ENCODE data around the gene FAT3. TPM values are rescaled to one million over a fixed set of nuclear protein-coding genes. Genes with fewer than 3 reads are reported as not detected.

The FAT3 gene
- total RNA-seq, 4 donors from 2014 or later = 0.08 to 0.57 (median 0.26) TPM

DNA sequence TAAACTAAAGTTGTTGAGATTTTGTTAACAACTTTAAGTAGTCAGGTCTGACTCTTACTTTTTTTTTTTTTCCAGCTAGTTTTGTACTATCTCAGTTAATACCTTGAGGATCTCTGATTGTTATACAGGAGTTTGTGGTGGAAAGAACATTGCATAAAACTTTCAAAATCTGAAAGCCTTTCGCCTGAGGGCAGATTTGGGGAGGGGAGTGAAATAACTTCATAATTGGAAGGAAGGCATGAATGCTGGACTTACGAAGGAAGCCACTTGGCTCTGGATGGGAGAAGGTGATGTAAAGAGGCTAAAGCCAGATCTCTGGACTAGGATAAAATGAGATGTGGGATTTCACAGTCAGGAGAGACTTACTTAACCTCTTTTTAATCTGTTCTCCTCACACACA, 18.2 kb upstream of the FAT3 start:
- WGBS, 2 donors = 70 to 76% methylated on average over 2 of the region's 2 CpGs
- Histone ChIP-seq H3K27me3 (no peaks in the 10 kb centered on the region), H3K36me3 (no peaks in the 10 kb centered on the region), H3K4me3 (no peak overlapping the region), H3K27ac (no peak overlapping the region), H3K4me1 (no peaks in the 10 kb centered on the region), H3K9me3 (no peaks in the 10 kb centered on the region)
- no peak for DNase-seq
- no peak for TF ChIP-seq POLR2A (IDR thresholded peaks at IDR 0.05)
- TF ChIP-seq, protein P1, sequence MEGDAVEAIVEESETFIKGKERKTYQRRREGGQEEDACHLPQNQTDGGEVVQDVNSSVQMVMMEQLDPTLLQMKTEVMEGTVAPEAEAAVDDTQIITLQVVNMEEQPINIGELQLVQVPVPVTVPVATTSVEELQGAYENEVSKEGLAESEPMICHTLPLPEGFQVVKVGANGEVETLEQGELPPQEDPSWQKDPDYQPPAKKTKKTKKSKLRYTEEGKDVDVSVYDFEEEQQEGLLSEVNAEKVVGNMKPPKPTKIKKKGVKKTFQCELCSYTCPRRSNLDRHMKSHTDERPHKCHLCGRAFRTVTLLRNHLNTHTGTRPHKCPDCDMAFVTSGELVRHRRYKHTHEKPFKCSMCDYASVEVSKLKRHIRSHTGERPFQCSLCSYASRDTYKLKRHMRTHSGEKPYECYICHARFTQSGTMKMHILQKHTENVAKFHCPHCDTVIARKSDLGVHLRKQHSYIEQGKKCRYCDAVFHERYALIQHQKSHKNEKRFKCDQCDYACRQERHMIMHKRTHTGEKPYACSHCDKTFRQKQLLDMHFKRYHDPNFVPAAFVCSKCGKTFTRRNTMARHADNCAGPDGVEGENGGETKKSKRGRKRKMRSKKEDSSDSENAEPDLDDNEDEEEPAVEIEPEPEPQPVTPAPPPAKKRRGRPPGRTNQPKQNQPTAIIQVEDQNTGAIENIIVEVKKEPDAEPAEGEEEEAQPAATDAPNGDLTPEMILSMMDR (IDR thresholded peaks at IDR 0.05) = no peak
- intact Hi-C loops (cut with DNase I) = no loop called here

DNA sequence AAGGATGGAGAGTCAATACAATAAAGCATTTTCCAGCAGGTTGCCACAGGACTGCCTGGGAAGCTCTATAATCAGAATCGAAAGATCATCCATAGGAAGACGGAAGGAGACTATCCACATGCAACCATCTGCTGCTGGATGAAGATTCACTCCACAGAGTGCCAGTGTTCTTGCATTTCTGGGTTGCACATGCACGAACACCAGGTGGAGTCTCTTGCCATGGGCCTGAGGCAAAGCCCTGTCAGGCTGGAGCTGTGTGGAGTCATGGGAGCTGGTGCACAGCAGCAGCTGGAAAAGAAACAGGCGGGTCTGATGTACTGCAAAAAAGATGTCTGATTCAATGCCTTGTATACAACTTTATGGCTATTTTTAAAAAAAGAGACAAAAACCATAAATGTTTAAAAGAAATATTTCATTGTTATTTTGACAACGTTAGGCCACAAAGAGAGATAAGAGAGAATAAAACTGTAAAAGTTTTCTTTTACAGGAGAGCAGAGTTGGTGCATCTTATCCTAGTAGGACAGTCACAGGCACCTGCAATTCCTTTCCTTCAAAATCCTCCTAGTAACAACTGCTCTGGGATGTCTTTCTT, 12.9 kb upstream of the FAT3 start:
- Histone ChIP-seq H3K9me3 (no peaks in the 10 kb centered on the region), H3K4me3 (no peak overlapping the region), H3K27ac (no peak overlapping the region), H3K27me3 (no peaks in the 10 kb centered on the region), H3K36me3 (no peaks in the 10 kb centered on the region), H3K4me1 (no peaks in the 10 kb centered on the region)
- no peak for DNase-seq
- intact Hi-C loops (cut with DNase I) = no loop called here
- 63 to 70% methylated on average over 4 to 5 of the region's 5 CpGs for WGBS, 2 donors
- no peak for TF ChIP-seq POLR2A (IDR thresholded peaks at IDR 0.05)
- TF ChIP-seq, protein P1 (IDR thresholded peaks at IDR 0.05) = peak in 1 of 6 experiments; percentile 16

DNA sequence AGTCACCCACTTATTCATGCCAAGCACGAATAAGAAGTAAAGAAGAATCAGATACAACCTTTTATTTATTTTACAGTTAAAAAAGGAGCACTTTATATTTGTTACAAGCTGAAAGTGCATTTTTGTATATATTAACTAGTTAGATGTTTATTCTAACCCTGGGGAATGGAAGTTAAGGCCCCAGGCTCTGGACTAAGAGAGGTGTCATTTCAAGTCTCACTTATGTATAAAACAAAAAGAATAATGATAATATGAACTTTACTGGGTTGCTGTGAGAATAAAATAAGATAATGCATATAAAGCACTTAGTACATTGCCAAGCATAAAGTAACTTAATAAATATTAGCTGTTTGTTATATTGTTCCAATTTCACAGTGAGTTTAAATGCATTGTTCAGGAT, 12.1 kb upstream of the FAT3 start:
- Histone ChIP-seq H3K9me3 (no peaks in the 10 kb centered on the region), H3K4me3 (no peak overlapping the region), H3K36me3 (no peaks in the 10 kb centered on the region), H3K27ac (no peak overlapping the region), H3K27me3 (no peaks in the 10 kb centered on the region), H3K4me1 (no peaks in the 10 kb centered on the region)
- DNase-seq = no peak
- intact Hi-C loops (cut with DNase I) = no loop called here
- TF ChIP-seq POLR2A (IDR thresholded peaks at IDR 0.05) = no peak
- TF ChIP-seq, protein P1 (IDR thresholded peaks at IDR 0.05) = no peak
- WGBS, 2 donors = 46 to 55% methylated on average over 1 of the region's 1 CpG

DNA sequence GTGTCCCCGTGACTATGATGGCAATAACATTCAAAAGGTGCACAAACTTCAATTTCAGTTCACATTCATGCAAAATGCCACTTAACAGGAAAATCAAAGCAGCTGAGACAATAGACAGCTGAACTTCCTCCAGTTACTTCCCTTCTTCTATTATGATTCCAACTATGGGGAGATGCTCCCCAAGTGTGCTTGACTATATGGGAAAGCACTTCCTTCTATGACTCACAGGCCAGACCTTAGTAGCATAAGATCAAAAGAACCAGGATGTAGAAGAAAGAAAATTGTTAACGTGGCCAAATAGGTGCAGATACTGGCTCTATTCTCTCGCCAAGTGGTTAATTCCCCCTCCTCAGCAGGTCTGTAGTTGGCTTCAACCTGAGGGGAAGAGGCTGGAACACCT, 7.8 kb upstream of the FAT3 start:
- H3K27ac ChIP-seq = no peak overlapping the region
- intact Hi-C loops (cut with DNase I) = no loop called here
- 26 to 33% methylated on average over 3 of the region's 3 CpGs for WGBS, 2 donors
- DNase-seq = no peak
- H3K36me3 ChIP-seq = no peaks in the 10 kb centered on the region
- no peaks in the 10 kb centered on the region for H3K9me3 ChIP-seq
- H3K4me1 ChIP-seq = no peaks in the 10 kb centered on the region
- H3K4me3 ChIP-seq = no peak overlapping the region
- no peak for TF ChIP-seq POLR2A (IDR thresholded peaks at IDR 0.05)
- TF ChIP-seq, protein P1 (IDR thresholded peaks at IDR 0.05) = no peak
- peaks cover 0 to 20% (median 0%) of the 10 kb centered on the region in 4 donors for H3K27me3 ChIP-seq

DNA sequence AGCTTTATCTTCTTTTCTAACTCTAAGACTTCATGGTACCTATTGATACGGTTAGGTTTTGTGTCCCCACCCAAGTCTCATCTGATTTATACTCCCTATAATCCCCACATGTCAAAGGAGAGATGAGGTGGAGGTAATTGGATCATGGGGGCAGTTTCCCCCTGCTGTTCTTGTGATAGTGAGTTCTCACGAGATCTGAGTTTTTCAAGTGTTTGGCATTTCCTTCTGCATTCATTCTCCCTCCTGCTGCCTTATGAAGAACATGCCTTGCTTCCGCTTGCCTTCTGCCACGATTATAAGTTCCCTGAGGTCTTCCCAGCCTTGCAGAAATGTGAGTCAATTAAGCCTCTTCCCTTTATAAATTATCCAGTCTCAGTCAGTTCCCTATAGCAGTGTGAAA, 5.1 kb upstream of the FAT3 start:
- Histone ChIP-seq H3K4me1 (peaks cover 0 to 8% (median 2%) of the 10 kb centered on the region in 3 donors), H3K9me3 (no peaks in the 10 kb centered on the region), H3K27ac (no peak overlapping the region), H3K27me3 (peaks cover 0 to 47% (median 0%) of the 10 kb centered on the region in 4 donors), H3K36me3 (no peaks in the 10 kb centered on the region), H3K4me3 (no peak overlapping the region)
- intact Hi-C loops (cut with DNase I) = no loop called here
- WGBS, 2 donors = 58 to 66% methylated on average over 4 of the region's 4 CpGs
- no peak for TF ChIP-seq POLR2A (IDR thresholded peaks at IDR 0.05)
- TF ChIP-seq, protein P1 (IDR thresholded peaks at IDR 0.05) = no peak
- DNase-seq = no peak

All from esophagus squamous epithelium (tissue), 5 donors.